Caco-2 (cell line): ENCODE measurements around the gene TMEM200A. TPM values are rescaled to one million over a fixed set of nuclear protein-coding genes. Genes with fewer than 3 reads are reported as not detected.

Experiments
- BruUV-seq: library from RNA; stranded (reverse); fragments of 400-500 nt; replicated peaks from 2 replicates; lab custom pipeline; 2021; lab: Mats Ljungman, UMichigan
- CTCF ChIA-PET: fragments of 300-600 bp; sonication (Branson Sonifier 250); formaldehyde crosslinking; loops from one replicate; lab custom pipeline; 2022; ENCODE audit warnings: antibody characterized with exemption; lab: Charles Lee
- POLR2A ChIA-PET: fragments of 300-600 bp; sonication (Branson Sonifier 250); formaldehyde crosslinking; loops from one replicate; lab custom pipeline; 2022; ENCODE audit warnings: antibody characterized with exemption; lab: Charles Lee
- DNase-seq, 2 experiments: peaks; one replicate each; pipeline versions ENCODE4 v3.0.0 to v3.0.0-alpha.2; 2020 to 2022
- H3K27me3 ChIP-seq: replicated peaks from 2 replicates; pipeline ENCODE4 v1.6.0; 2011; ENCODE audit warnings: low read length; ENCODE audit not compliant: control insufficient read depth, insufficient read depth
- H3K36me3 ChIP-seq: 2 replicates; pipeline ENCODE4 v1.5.1; 2011; ENCODE audit warnings: low read length; ENCODE audit not compliant: control insufficient read depth, insufficient read depth
- H3K4me1 ChIP-seq: fragments of 250-450 bp; sonication (Bioruptor Pico); 2 replicates; pipeline ENCODE4 v1.5.1; 2020; ENCODE audit warnings: mild to moderate bottlenecking
- H3K4me3 ChIP-seq: 2 replicates; pipeline ENCODE4 v1.5.1; 2011; ENCODE audit warnings: low read depth, mild to moderate bottlenecking, control low read depth, low read length
- H3K9me3 ChIP-seq: fragments of 250-450 bp; sonication (Bioruptor Pico); 2 replicates; pipeline ENCODE4 v1.5.1; 2020; ENCODE audit warnings: mild to moderate bottlenecking, moderate library complexity
- H3K27ac Mint-ChIP-seq: one replicate; pipeline ENCODE4 v1.8.0; 2022; ENCODE audit warnings: mixed read lengths; ENCODE audit not compliant: unreplicated experiment
- H3K27me3 Mint-ChIP-seq: one replicate; pipeline ENCODE4 v1.8.0; 2022; ENCODE audit warnings: mixed read lengths; ENCODE audit not compliant: insufficient read depth, unreplicated experiment
- H3K36me3 Mint-ChIP-seq: one replicate; pipeline ENCODE4 v1.8.0; 2022; ENCODE audit warnings: mild to moderate bottlenecking, mixed read lengths; ENCODE audit not compliant: insufficient read depth, unreplicated experiment
- H3K4me1 Mint-ChIP-seq: one replicate; pipeline ENCODE4 v1.8.0; 2022; ENCODE audit warnings: low read depth, mixed read lengths; ENCODE audit not compliant: unreplicated experiment
- H3K4me3 Mint-ChIP-seq: one replicate; pipeline ENCODE4 v1.8.0; 2022; ENCODE audit warnings: mild to moderate bottlenecking, moderate library complexity, mixed read lengths; ENCODE audit not compliant: unreplicated experiment
- H3K9me3 Mint-ChIP-seq: one replicate; pipeline ENCODE4 v1.8.0; 2022; ENCODE audit warnings: mixed read lengths; ENCODE audit not compliant: unreplicated experiment
- CTCF ChIP-seq, 2 experiments: fragments of 200-600 bp in 1 of 2; IDR thresholded peaks; 1 replicate in 1 of 2; 2 replicates in 1 of 2; pipeline versions ENCODE4 v1.5.1 to v1.8.0; 2011 to 2022; ENCODE audit warnings: antibody characterized with exemption in 1 of 2, control low read depth in 1 of 2, inconsistent platforms in 1 of 2, low read depth in 1 of 2, low read length in 1 of 2, mild to moderate bottlenecking in 1 of 2, moderate library complexity in 1 of 2; ENCODE audit not compliant: insufficient read depth in 1 of 2, severe bottlenecking in 1 of 2, unreplicated experiment in 1 of 2
- intact Hi-C: fragments of 100-400 bp; cut with micrococcal nuclease; formaldehyde crosslinking; loops from one replicate; pipeline ENCODE4 v1.10.0; 2022; ENCODE audit not compliant: unreplicated experiment
- total RNA-seq: library from RNA; stranded (reverse); gene quantifications from 2 replicates; pipeline ENCODE4 v1.2.3, GENCODE V29; 2022

TMEM200A gene
- total RNA-seq, 1 experiment from 2014 or later, result 16.3 TPM

- no peaks in the 10 kb centered on the region for H3K9me3 ChIP-seq
- no peak for DNase-seq
- Mint-ChIP-seq H3K27me3 (no peaks in the 10 kb centered on the region), H3K4me1 (no peaks in the 10 kb centered on the region), H3K9me3 (no peaks in the 10 kb centered on the region), H3K27ac (no peak overlapping the region), H3K4me3 (no peak overlapping the region), H3K36me3 (no peaks in the 10 kb centered on the region)
- no TSS peak for BruUV-seq
- no peaks in the 10 kb centered on the region for H3K4me1 ChIP-seq
- no peaks in the 10 kb centered on the region for H3K27me3 ChIP-seq
- H3K36me3 ChIP-seq, result no peaks in the 10 kb centered on the region
- intact Hi-C loops, result no loop called here
- ChIA-PET CTCF (no interaction called here), POLR2A (no interaction called here)
- TF ChIP-seq CTCF (IDR thresholded peaks at IDR 0.05; ENCODE audit: insufficient read depth in 1 of 2, low read depth in 1 of 2, low read length in 1 of 2, severe bottlenecking in 1 of 2, unreplicated experiment in 1 of 2), result no peak
- H3K4me3 ChIP-seq, result no peak overlapping the region
Observed at GRCh38 chr6:130485870-130486269, 120.1 kb downstream of the TMEM200A start.

GRCh38 chr6:130486417-130486816, 120.6 kb downstream of the TMEM200A start:
- DNase-seq, result no peak
- H3K9me3 ChIP-seq, result no peaks in the 10 kb centered on the region
- H3K9me3 Mint-ChIP-seq, result no peaks in the 10 kb centered on the region

GRCh38 chr6:130489514-130489913, 123.7 kb downstream of the TMEM200A start:
- H3K36me3 ChIP-seq, result no peaks in the 10 kb centered on the region
- no peaks in the 10 kb centered on the region for H3K4me1 ChIP-seq
- ChIA-PET POLR2A (no interaction called here), CTCF (no interaction called here)
- Mint-ChIP-seq H3K27me3 (peaks cover 5% of the 10 kb centered on the region), H3K4me1 (no peaks in the 10 kb centered on the region), H3K36me3 (no peaks in the 10 kb centered on the region), H3K27ac (no peak overlapping the region), H3K4me3 (no peak overlapping the region), H3K9me3 (no peaks in the 10 kb centered on the region)
- intact Hi-C loops, result no loop called here
- no peaks in the 10 kb centered on the region for H3K27me3 ChIP-seq
- H3K4me3 ChIP-seq, result no peak overlapping the region
- no peak for TF ChIP-seq CTCF (IDR thresholded peaks at IDR 0.05; ENCODE audit: insufficient read depth in 1 of 2, low read depth in 1 of 2, low read length in 1 of 2, severe bottlenecking in 1 of 2, unreplicated experiment in 1 of 2)
- no peaks in the 10 kb centered on the region for H3K9me3 ChIP-seq
- no peak for DNase-seq
- BruUV-seq, result no TSS peak

More at GRCh38 chr6:130486417-130486816, 120.6 kb downstream of the TMEM200A start:
- CTCF ChIA-PET, result no interaction called here
- H3K36me3 Mint-ChIP-seq, result no peaks in the 10 kb centered on the region
- no peaks in the 10 kb centered on the region for H3K4me1 Mint-ChIP-seq
- H3K27ac Mint-ChIP-seq, result no peak overlapping the region
- H3K36me3 ChIP-seq, result no peaks in the 10 kb centered on the region
- no peak overlapping the region for H3K4me3 ChIP-seq
- intact Hi-C loops, result no loop called here
- no TSS peak for BruUV-seq
- no peak for TF ChIP-seq CTCF (IDR thresholded peaks at IDR 0.05; ENCODE audit: insufficient read depth in 1 of 2, low read depth in 1 of 2, low read length in 1 of 2, severe bottlenecking in 1 of 2, unreplicated experiment in 1 of 2)
- peaks cover 5% of the 10 kb centered on the region for H3K27me3 Mint-ChIP-seq
- H3K4me1 ChIP-seq, result no peaks in the 10 kb centered on the region
- no peak overlapping the region for H3K4me3 Mint-ChIP-seq
- H3K27me3 ChIP-seq, result no peaks in the 10 kb centered on the region
- POLR2A ChIA-PET, result no interaction called here

Other genes starting within 250 kb of the TMEM200A start
- gene SAMD3, start 143.1 kb upstream of the TMEM200A start, total RNA-seq, result 1.5 and 1.7 TPM in 2 replicates